GM12892 (cell line): ENCODE data around the gene ACTL6A.

Experiments used
- POLR2A ChIP-seq: IDR thresholded peaks from 2 replicates; pipeline ENCODE4 v1.6.1; 2011; ENCODE audit warnings: low read depth, low read length, control low read depth
- POLR2AphosphoS5 ChIP-seq: IDR thresholded peaks from 2 replicates; pipeline ENCODE4 v1.6.1; 2011; ENCODE audit warnings: low read depth, low read length, control low read depth
- TAF1 ChIP-seq: IDR thresholded peaks from 2 replicates; pipeline ENCODE4 v1.6.1; 2011; ENCODE audit warnings: low read depth, mild to moderate bottlenecking, control low read depth, low read length, borderline replicate concordance

- no peak for TF ChIP-seq POLR2AphosphoS5
- TF ChIP-seq POLR2A = no peak
- no peak for TF ChIP-seq TAF1
Measured at GRCh38 chr3:179565496-179565895, 2.8 kb downstream of the ACTL6A start.
